Neutrophil (primary cell): ENCODE data around the gene FCHSD2.
"Not testable (repeated sequence)": the region's sequence is repeated elsewhere in the genome, so short reads cannot be mapped to it uniquely, and the experiment has no call there.

Experiments
- H3K27ac ChIP-seq: fragments of 200-600 bp; sonication (generic); 2 replicates; pipeline ENCODE4 v1.5.1; 2016; ENCODE audit warnings: mild to moderate bottlenecking, moderate library complexity
- H3K27me3 ChIP-seq: fragments of 200-600 bp; sonication (generic); 2 replicates; pipeline ENCODE4 v1.6.0; 2016; ENCODE audit warnings: mild to moderate bottlenecking
- H3K36me3 ChIP-seq: fragments of 200-600 bp; sonication (generic); 2 replicates; pipeline ENCODE4 v1.5.1; 2017
- H3K4me1 ChIP-seq, 2 experiments: fragments of 200-600 bp in 1 of 2; sonication (generic) in 1 of 2; 1 replicate in 1 of 2; 2 replicates in 1 of 2; pipeline versions ENCODE4 v1.5.1 to v1.6.1; 2013 to 2016; ENCODE audit warnings: low read depth in 1 of 2, low read length in 1 of 2, mild to moderate bottlenecking in 1 of 2, moderate library complexity in 1 of 2; ENCODE audit not compliant: control insufficient read depth in 1 of 2, insufficient read depth in 1 of 2
- H3K4me3 ChIP-seq, 2 experiments: fragments of 200-600 bp in 1 of 2; sonication (generic) in 1 of 2; 1 replicate in 1 of 2; 2 replicates in 1 of 2; pipeline ENCODE4 v1.5.1; 2013 to 2016; ENCODE audit warnings: low read depth in 1 of 2, low read length in 1 of 2, mild to moderate bottlenecking in 1 of 2, moderate library complexity in 1 of 2
- H3K9me3 ChIP-seq: fragments of 200-600 bp; sonication (generic); 2 replicates; pipeline ENCODE4 v1.5.1; 2016
- TF ChIP-seq, protein P1 (sequence below): fragments of 200-600 bp; sonication (generic); IDR thresholded peaks from 2 replicates; pipeline ENCODE4 v1.5.1; 2016; ENCODE audit warnings: antibody characterized with exemption

FCHSD2 gene

DNA sequence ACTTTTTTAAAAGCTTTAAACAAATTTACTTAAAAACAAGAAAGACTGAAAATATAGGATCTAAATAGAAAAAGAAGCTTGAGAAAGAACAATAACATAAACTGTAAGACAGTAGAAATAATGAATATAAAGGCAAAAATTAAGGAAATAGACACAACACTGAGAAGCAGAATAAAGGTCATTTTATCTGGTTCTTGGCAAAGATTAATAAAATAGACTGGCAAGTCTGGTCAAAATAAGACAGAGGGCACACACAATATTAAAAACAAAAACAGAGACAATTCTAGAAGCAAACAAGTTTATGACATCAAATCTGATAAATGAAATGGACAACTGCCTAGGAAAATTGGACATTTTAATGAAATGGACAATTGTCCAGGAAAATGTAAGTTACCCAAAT is 222.1 kb downstream of the FCHSD2 start:
- Histone ChIP-seq H3K36me3 (peaks cover 8% of the 10 kb centered on the region), H3K4me1 (peaks cover 0 to 4% of the 10 kb centered on the region in 2 experiments), H3K4me3 (no peak overlapping the region), H3K9me3 (no peaks in the 10 kb centered on the region), H3K27me3 (no peaks in the 10 kb centered on the region), H3K27ac (no peak overlapping the region)
- TF ChIP-seq, protein P1, sequence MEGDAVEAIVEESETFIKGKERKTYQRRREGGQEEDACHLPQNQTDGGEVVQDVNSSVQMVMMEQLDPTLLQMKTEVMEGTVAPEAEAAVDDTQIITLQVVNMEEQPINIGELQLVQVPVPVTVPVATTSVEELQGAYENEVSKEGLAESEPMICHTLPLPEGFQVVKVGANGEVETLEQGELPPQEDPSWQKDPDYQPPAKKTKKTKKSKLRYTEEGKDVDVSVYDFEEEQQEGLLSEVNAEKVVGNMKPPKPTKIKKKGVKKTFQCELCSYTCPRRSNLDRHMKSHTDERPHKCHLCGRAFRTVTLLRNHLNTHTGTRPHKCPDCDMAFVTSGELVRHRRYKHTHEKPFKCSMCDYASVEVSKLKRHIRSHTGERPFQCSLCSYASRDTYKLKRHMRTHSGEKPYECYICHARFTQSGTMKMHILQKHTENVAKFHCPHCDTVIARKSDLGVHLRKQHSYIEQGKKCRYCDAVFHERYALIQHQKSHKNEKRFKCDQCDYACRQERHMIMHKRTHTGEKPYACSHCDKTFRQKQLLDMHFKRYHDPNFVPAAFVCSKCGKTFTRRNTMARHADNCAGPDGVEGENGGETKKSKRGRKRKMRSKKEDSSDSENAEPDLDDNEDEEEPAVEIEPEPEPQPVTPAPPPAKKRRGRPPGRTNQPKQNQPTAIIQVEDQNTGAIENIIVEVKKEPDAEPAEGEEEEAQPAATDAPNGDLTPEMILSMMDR: no peak

DNA sequence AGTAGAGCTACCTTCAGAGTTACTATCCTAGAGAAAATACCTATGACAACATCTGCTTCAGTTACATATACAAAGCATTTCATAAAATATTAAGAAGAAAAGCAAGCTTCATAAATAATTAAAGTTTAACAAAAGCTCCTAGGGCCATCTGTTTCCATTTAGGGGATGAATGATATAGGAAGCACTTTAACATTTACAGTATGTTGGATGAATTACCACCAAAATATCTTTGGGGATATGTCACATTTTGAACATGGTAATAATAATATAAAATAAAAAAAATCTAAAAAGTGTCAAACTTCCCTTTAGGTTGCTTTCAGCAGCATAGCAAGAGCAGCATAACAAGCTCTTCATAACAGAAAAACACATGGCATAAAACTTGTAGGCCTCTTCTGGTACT is 223.3 kb downstream of the FCHSD2 start:
- no peak overlapping the region for H3K27ac ChIP-seq
- TF ChIP-seq, protein P1: no peak
- H3K4me3 ChIP-seq: no peak overlapping the region
- no peaks in the 10 kb centered on the region for H3K27me3 ChIP-seq
- H3K9me3 ChIP-seq: no peaks in the 10 kb centered on the region
- peaks cover 8% of the 10 kb centered on the region for H3K36me3 ChIP-seq
- H3K4me1 ChIP-seq: no peaks in the 10 kb centered on the region

DNA sequence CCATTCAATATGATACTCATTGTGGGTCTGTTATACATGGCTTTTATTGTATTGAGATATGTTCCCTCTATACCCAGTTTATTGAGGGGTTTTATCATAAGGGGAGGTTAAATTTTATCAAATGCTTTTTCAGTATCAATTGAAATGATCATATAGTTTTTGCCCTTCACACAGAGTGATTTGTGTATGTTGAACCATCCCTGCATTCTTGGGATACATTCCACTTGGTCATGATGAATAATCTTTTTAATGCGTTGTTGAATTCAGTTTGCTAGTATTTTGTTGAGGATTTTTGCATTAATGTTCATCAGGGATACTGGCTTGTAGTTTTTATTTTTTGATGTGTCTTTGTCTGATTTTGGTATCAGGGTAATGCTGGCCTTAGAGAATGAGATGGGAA is 229.9 kb downstream of the FCHSD2 start:
- H3K27ac ChIP-seq: no peak overlapping the region
- TF ChIP-seq, protein P1: no peak
- no peaks in the 10 kb centered on the region for H3K4me1 ChIP-seq
- H3K4me3 ChIP-seq: no peak overlapping the region
- no peaks in the 10 kb centered on the region for H3K27me3 ChIP-seq
- no peaks in the 10 kb centered on the region for H3K9me3 ChIP-seq
- H3K36me3 ChIP-seq: no peaks in the 10 kb centered on the region

DNA sequence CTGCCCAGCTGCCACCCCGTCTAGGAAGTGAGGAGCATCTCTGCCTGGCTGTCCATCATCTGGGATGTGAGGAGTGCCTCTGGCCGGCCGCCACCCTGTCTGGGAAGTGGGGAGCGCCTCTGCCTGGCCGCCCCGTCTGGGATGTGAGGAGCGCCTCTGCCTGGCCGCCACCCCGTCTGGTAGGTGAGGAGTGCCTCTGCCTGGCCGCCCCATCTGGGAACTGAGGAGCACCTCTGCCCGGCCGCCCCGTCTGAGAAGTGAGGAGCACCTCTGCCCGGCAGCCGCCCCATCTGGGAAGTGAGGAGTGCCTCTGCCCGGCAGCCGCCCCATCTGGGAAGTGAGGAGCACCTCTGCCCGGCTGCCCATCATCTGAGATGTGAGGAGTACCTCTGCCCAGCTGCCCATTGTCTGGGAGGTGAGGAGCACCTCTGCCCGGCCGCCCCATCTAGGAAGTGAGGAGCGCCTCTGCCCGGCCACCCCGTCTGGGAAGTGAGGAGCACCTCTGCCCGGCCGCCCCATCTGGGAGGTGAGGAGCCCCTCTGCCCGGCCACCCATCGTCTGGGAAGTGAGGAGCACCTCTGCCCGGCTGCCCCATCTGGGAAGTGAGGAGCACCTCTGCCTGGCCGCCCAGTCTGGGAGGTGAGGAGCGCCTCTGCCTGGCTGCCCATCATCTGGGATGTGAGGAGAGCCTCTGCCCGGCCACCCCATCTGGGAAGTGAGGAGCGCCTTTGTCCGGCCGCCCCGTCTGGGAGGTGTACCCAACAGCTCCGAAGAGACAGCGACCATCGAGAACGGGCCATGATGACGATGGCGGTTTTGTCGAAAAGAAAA is 232.3 kb downstream of the FCHSD2 start:
- H3K27ac ChIP-seq, H3K27me3 ChIP-seq, H3K9me3 ChIP-seq, H3K36me3 ChIP-seq, H3K4me1 ChIP-seq, H3K4me3 ChIP-seq: not testable (repeated sequence)

DNA sequence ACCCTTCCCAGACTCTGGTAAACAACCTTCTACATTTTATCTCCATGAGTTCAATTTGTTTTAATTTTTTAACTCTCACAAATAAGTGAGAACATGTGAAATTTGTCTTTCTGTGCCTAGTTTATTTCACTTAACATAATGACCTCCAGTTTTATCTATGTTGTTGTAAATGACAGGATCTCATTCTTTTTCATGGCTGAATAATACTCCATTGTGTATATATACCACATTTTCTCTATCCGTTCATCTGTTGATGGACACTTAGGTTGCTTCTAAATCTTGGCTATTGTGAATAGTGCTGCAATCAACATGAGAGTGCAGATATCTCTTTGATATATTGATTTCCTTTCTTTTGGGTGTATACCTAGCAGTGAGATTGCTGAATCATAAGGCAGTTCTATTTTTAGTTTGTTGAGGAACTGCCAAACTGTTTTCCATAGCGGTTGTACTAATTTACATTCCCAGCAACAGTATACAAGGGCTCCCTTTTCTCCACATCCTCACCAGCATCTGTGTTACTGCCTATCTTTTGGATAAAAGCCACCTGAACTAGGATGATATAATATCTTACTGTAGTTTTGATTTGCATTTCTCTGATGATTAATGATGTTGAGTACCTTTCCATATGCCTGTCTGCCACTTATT is 234.0 kb downstream of the FCHSD2 start:
- Histone ChIP-seq H3K27me3 (no peaks in the 10 kb centered on the region), H3K4me1 (no peaks in the 10 kb centered on the region), H3K9me3 (no peaks in the 10 kb centered on the region), H3K36me3 (no peaks in the 10 kb centered on the region), H3K4me3 (no peak overlapping the region), H3K27ac (no peak overlapping the region)
- TF ChIP-seq, protein P1: no peak

DNA sequence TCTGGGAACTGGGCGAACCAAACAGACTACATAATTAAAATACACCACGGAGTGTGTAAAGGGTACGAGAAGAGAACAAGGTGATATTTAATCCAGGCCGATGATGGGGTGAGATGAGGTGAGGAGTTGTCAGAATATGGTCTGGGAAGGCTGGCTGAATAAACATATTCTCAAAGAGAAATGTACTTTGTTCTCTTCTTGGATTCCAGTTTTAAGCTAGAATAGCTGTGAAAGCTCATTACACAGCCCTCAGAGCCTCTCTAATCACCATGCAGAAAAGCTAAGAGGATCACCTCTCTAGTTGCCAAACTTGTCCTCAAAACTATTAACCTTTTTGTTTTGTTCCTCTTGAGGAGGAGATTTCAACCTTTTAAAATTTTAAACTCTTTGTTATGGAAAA is 238.1 kb downstream of the FCHSD2 start:
- TF ChIP-seq, protein P1: no peak

More for the DNA sequence above, 238.1 kb downstream of the FCHSD2 start:
- Histone ChIP-seq H3K4me1 (no peaks in the 10 kb centered on the region), H3K27me3 (no peaks in the 10 kb centered on the region), H3K9me3 (no peaks in the 10 kb centered on the region), H3K36me3 (peaks cover 14% of the 10 kb centered on the region), H3K27ac (no peak overlapping the region), H3K4me3 (no peak overlapping the region)
